Stimulated activated CD8-positive, alpha-beta memory T cell treated with anti-CD3 and anti-CD28 coated beads, Interleukin-12 subunit alpha, Interleukin-12 subunit beta, amount 100 ng/mL, for 1 hour (primary cell): ENCODE measurements around the gene CD300A.

Experiments used
- DNase-seq: peaks from one replicate; pipeline ENCODE4 v3.0.0-alpha.2; 2020; ENCODE audit warnings: low read depth

Gene CD300A

GRCh38 chr17:74454197-74455024, 12.0 kb upstream of the CD300A start:
- DNase-seq = no peak

GRCh38 chr17:74455025-74455545, 11.3 kb upstream of the CD300A start:
- no peak for DNase-seq

- DNase-seq = no peak
Observed at GRCh38 chr17:74455821-74456220, 10.6 kb upstream of the CD300A start.

GRCh38 chr17:74457146-74457819, 9.2 kb upstream of the CD300A start:
- peak; percentile 62 for DNase-seq

- no peak for DNase-seq
Observed at GRCh38 chr17:74457820-74458166, 8.6 kb upstream of the CD300A start.

- no peak for DNase-seq
Observed at GRCh38 chr17:74458835-74459234, 7.6 kb upstream of the CD300A start.

GRCh38 chr17:74459622-74460021, 6.8 kb upstream of the CD300A start:
- DNase-seq = no peak

- no peak for DNase-seq
Observed at GRCh38 chr17:74460241-74460640, 6.2 kb upstream of the CD300A start.

- DNase-seq = no peak
Observed at GRCh38 chr17:74460996-74461395, 5.4 kb upstream of the CD300A start.

- DNase-seq = no peak
Observed at GRCh38 chr17:74461611-74462010, 4.8 kb upstream of the CD300A start.

- DNase-seq = no peak
Observed at GRCh38 chr17:74464730-74465377, 1.6 kb upstream of the CD300A start.

- DNase-seq = no peak
Observed at GRCh38 chr17:74465378-74466110, 890 bp upstream of the CD300A start.

GRCh38 chr17:74466828-74467184, 372 bp downstream of the CD300A start:
- no peak for DNase-seq

GRCh38 chr17:74467221-74467951, 952 bp downstream of the CD300A start:
- no peak for DNase-seq

- no peak for DNase-seq
Observed at GRCh38 chr17:74471341-74471740, 4.9 kb downstream of the CD300A start.

- no peak for DNase-seq
Observed at GRCh38 chr17:74472890-74473289, 6.5 kb downstream of the CD300A start.

- DNase-seq = no peak
Observed at GRCh38 chr17:74473294-74473693, 6.9 kb downstream of the CD300A start.

- no peak for DNase-seq
Observed at GRCh38 chr17:74474043-74474792, 7.8 kb downstream of the CD300A start.

GRCh38 chr17:74475189-74475588, 8.8 kb downstream of the CD300A start:
- DNase-seq = no peak

GRCh38 chr17:74477411-74477810, 11.0 kb downstream of the CD300A start:
- no peak for DNase-seq
